ENCODE measurements around the gene ZBTB20.

Gene ZBTB20

DNA sequence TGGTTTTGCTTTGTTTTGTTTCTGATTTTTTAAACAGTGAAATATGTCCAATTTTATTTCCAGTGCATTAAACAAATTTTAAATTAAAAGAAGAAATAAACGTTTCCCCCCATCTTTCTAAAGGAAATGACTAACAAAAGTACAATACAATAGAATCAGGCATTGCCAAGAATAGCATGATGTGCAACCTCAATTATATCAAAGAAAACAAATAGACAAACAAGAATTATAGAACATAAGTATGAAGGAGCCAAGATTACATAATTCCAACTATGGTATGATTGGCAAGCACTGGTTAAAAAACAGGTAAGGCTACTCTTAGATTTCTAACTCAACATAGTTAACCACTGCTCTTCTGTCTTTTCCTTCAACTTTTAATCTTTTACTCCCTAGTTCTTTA is 826.8 kb downstream of the ZBTB20 start:
- H3K4me3 ChIP-seq (ENCODE audit: low read depth, low read length), result no peak overlapping the region

DNA sequence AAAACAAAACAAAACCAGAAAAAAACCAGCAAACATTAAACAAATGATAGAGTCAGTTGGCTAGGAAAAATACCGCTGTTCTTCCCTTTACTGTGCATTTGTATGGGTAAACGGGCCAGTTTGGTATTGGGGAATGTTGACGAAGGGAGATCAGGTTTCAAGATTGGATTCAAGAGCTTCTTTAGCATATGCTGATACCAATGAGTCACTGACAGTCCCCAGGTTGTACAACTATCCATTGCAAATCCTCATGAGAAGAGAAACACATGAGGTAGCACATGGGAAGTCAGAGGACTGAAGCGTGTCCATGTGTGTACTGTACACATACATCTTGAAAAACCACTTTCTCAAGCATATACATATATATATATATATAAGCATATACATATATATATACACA is 827.6 kb downstream of the ZBTB20 start:
- no peak overlapping the region for H3K4me3 ChIP-seq (ENCODE audit: low read depth, low read length)

DNA sequence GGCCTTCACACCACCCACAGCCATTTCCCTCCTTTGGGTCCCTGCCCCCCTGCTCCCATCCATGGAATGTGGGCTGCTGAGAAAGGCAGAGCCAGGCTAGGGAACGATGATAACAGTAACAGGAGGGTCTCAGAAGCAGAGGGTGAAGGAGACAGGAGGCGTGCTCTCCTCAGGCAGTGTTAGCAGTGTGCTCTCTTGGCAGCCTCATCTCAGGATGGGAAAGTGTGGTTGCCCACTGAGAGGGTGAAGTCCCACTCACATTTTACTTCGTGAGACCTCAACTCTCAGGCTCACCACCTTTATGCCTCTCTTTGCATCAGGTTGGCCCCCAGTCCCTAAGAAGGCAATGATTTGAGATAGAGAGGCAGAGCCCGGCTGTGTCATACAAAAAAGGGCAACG is 828.8 kb downstream of the ZBTB20 start:
- no peak overlapping the region for H3K4me3 ChIP-seq (ENCODE audit: low read depth, low read length)

DNA sequence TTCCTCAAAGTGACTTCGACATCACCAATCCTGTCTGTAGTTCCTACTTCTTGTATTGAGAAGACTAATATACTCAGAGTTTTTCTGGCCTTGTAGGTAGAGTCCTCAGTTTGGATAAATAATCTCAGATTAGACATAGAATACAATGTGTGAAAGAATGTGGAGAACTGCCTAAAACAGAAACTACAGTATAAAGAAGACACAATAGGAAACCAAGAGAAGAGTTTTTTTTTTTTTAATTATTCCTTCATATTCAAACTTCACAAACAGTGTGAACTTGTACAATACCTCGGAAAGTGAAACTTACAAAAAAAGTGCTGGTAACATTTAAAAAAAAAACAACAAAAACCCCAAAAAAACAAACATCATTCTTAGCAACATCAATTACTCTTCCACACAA is 832.8 kb downstream of the ZBTB20 start:
- H3K4me3 ChIP-seq (ENCODE audit: low read depth, low read length), result no peak overlapping the region

DNA sequence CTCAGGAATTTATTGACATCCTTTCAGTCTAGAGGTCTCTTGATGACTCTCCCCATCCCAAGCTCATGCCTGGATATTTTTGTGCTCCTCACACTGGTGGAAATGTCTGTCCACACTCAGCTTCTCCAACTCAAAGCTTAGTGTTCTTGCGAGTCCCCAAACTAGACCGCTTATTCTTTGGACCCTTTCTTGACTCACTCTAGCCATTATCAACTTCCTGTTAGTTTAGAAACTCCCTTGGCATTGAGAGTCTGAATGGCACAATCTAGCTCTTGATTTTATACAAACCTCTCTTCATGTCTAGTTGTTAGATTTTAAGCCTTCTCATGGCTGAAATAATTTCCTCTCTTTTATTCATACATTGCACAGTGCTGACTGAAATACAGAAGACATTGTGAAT is 833.7 kb downstream of the ZBTB20 start:
- no peak overlapping the region for H3K4me3 ChIP-seq (ENCODE audit: low read depth, low read length)

DNA sequence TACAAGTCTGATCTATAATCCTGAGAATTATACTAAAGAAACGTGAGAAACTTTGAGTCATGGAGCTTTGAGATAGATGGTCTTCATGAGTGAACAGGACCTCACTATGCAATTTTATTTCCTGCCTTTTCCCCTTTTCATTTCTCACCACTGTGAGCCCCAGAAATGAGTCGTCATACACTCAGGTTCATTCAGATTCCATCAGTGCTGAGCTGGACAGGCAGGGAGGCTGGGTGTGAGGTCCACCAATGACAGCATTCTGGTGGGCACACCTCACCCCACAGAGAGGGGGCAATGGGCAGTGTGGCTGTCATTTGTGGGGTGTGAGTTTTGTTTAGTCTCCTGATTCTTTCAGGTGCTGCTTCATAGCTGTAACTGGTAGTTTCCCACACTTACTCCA is 836.4 kb downstream of the ZBTB20 start:
- no peak overlapping the region for H3K4me3 ChIP-seq (ENCODE audit: low read depth, low read length)

DNA sequence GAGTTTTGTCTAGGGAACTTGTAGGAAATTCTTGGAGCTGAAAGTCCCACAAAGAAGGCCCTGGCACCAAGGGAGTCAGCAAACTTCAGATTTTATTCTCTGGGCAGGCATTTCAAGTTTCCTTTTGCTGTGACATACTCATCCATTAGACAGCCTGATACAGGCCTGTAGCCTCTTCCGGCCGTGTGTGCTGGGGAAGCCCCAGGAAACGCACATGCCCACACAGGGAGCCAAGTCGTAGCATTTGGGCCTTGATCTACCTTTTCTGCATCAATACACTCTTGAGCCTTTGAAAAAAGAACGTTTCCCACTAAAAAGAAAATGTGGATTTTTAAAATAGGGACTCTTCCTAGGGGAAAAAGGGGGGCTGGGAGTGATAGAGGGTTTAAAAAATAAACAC is 838.3 kb downstream of the ZBTB20 start:
- H3K4me3 ChIP-seq (ENCODE audit: low read depth, low read length), result no peak overlapping the region

DNA sequence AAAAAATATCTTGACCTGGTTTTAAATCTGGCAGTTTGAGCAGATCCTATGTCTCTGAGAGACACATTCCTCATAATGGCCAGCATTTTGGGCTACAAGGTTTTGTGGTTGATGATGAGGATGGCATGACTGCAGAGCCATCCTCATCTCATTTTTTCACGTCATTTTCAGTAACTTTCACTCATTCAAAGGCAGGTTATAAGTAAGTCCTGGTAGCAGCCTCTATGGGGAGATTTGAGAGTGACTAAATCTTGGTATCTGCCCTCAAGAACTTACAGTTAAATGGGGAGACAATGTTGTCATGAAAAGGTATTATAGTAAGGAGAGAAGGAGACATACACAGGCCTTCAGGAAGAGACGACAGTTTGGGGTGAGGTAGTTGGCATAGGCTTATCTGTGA is 838.7 kb downstream of the ZBTB20 start:
- H3K4me3 ChIP-seq (ENCODE audit: low read depth, low read length), result no peak overlapping the region

DNA sequence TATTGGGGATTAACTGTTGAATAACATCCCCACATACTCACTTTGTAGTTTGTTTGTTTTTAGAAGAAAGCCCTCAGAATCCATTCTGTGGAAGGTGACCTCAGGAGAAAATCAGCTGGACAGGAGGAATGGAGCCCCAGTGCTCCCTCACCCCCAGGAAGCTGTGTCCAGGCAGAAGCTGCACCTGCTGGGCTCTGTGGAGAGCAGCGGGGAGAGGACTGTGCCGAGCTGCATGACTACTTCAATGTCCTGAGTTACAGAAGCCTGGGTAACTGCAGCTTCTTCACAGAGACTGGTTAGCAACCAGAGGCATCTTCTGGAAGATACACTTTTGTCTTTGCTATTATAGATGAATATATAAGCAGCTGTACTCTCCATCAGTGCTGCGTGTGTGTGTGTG is 839.3 kb downstream of the ZBTB20 start:
- no peak overlapping the region for H3K4me3 ChIP-seq (ENCODE audit: low read depth, low read length)

DNA sequence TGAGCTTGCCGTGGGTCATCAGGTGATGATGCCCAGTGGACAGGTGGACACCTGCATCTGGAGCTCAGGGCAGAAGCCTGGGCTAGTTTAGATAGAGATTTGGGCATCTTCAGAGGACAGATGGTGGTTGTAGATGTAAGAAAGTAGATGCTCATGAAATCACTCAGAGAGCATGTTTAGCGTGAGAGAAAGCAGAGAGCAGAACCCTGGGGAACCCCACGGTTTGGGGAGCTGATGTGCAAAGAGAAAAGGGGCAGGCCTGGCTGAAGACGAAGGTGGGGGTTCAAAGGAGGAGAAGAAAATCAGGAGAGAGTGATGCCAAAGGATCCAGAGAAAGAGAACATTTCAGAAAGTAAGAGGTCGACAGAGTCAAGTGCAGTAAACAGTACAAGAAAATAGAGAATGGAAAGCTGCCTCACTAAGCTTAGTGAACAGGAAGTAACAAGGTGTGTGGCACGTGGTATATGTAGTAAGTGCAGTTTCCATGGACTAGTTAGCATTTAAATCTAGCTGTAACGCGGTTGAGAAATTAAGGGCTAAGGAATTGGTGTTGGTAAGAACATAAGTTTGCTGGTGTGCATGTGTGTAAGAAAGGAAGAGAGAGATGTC is 839.8 kb downstream of the ZBTB20 start:
- no peak overlapping the region for H3K4me3 ChIP-seq (ENCODE audit: low read depth, low read length)

DNA sequence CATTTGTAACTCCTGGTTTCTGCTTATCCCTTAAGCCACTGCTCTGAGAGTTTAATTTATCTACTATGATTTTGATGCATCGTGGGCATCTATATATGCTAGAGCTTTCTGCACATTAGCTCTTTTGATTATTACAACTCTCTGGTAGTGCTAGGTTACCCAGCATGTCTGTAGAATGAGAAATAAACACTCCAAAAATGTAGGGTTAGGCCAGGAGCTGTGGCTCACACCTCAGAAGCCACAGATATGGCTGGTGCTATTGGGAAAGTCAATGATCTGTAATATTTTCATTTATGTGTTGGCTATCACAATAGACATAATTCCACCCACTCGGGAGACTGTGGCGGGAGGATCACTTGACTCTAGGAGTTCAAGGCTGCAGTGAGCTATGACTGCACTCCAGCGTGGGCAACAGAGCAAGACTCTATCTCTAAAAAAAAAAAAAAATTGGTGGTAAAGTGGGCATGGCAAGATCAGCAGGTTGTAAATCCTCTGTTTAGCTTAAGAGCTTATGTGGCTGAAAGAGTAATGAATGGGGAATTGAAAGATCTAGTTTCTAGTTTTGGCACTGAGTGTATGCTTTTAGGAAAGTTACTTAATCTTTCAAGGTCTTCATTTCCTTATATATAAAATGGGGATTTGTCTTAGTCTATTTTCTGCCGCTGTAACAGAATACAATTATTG is 847.0 kb downstream of the ZBTB20 start:
- H3K4me3 ChIP-seq (ENCODE audit: low read depth, low read length), result no peak overlapping the region

DNA sequence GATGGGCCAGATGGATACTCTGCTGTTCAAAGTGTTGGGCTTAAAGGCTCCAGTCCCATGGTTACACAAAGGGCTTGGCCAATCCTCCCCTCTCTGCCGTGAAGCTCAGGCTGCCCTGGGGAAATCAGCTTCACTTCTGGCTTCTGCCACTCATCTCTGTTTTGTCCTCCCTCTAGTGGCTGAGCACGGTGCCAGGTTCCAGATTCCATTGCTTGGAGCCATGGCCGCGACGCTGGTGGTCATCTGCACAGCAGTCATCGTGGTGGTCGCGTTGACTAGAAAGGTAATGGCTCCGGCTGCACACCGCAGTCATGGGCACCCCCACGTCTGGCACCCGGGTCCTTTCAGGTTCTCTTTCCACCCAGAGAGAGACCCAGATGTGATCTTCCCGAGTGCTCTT is 847.7 kb downstream of the ZBTB20 start:
- no peak overlapping the region for H3K4me3 ChIP-seq (ENCODE audit: low read depth, low read length)

DNA sequence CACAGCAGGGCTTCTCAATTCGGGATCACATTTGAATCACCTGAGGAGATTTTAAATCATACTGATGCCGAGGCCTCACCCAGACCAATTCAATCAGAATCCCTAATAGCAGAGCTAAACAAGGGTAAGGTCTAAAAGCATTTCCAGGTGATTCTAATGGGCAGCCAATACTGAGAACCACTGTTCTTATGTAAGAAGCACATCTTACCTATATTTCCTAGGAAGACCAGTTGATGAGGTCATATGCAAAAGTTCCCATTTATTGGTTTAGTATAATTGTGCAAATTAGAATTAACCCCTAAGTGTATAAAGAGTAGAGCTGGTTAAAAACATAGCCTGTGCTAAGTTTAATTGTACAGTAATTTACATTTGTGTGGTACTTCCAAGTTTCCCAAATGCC is 851.1 kb downstream of the ZBTB20 start:
- no peak overlapping the region for H3K4me3 ChIP-seq (ENCODE audit: low read depth, low read length)

DNA sequence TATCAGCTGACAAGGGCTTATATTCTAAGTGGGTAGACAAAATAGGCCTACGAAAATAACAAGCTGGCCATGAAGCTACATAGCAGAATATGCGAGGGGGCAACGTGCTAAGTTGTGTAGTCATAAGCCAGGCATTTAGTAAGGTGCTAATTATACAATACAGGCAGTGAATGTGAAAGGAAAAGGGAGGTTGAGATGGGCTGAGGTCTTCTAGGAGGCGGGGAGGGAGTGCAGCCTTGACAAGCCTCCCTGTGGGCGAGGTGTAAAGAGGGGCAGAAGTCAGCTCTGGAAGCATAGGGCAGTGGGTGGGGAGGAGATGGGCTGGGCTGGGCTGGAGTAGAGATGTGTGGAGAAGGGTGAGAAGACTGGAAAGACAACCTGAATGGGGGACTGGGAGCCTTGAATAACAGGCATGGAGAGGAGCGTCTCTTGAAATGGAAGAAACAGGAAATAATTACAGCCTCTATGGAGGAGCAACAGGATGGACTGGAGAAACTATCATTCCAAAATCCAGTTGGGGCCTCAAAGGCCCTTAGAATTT is 852.1 kb downstream of the ZBTB20 start:
- no peak overlapping the region for H3K4me3 ChIP-seq (ENCODE audit: low read depth, low read length)

DNA sequence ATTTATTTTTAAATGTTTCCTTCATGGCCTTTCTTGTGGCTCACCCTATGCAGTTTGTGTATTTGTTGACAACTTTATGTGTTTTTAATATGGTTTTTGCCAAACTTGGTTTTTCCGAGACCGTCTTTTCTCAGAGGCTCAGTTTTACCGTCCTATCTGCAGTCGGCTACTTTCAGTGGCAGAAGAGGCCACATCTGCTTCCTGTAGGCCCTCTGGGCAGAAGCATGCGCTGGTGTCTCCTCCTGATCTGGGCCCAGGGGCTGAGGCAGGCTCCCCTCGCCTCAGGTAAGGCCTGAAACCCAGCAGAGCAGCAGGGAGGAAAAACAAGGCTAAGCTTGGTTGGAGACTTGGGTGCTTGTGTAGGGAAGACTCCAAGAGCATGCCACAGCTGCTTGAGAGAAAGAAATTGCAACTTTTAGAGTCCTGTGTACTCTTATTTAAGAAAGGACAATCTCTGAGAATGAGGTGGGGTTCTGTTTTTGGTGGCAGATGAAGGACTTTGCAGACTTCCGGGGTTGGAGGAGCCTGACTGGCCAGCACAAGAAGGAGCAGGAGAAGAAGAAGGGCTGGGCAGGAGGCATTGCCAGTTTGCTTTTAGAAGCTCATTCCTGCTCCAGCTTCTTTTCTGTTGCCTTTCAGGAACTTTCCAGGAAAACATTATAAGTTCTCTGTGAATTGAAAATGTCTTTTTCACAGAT is 853.1 kb downstream of the ZBTB20 start, which contains the start of gene TIGIT:
TIGIT (plus strand) TSS at position 191 of the 698 bp plus-strand sequence; CDS start at position 225, 34 bp downstream.
- no peak within 1 kb of the TSS for H3K4me3 ChIP-seq (ENCODE audit: low read depth, low read length)

DNA sequence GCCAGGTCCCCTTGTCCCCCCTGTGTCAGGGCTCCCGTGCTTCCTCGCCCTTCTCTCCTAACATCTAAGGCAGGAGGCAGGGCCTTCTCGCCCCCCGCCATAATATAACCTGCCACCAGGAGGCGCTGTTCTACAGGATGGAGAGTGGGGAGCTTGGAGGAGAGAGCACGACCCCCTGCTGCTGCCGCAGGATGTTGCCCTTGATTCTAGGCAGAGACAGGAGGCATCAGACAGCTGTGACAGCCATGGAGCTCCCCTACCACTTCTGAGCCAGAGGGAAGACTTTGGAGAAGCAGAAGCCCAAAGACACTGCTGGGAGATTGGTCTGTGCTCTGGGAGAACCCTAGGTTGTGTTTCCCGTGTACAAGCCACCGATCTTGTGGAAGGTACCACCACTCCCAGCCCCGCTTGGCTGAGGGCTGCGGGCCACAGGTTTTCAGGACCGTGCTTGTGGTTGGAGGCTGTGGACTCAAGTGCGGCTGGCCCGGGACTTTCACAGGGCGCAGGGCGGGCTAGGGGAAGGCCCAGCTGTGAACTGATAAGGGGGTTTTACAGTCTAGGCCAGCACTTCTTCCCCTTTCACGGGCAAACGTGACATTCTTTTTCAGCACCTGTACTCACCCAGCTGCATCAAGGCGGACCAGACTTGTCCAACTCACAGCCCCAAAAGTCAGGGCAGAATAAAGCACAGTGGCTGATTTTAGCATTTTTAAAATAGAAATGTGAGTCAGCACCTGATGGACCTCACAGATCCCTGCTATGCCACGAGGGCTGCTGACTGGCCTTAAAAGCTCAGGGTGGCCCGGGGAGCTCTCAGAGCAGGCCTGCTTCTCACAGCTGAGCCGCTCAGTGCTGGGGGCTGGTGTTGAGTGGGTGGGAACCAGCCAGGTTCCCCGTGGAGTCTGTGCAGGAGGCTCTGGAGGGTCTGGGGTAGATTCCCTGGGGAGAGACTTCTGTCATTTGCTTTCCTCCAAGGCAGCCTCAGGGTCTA is 855.9 kb downstream of the ZBTB20 start:
- H3K4me3 ChIP-seq (ENCODE audit: low read depth, low read length), result no peak overlapping the region

DNA sequence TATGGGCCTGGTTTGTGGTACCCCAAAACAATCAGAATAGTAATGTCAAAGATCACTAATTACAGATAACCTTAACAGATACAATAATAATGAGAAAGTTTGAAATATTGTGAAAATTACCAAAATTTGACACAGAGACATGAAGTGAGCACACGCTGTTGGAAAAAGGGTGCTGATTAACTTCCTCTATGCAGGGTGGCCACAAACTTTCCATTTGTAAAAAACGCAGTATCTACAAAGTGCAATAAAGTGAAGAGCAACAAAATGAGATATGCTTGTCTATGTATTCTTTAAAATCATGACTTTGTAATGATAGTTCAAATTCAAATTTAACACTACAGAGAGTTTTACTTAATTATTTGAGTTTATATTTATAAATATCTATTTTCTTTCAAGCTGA is 860.8 kb downstream of the ZBTB20 start:
- no peak overlapping the region for H3K4me3 ChIP-seq (ENCODE audit: low read depth, low read length)

DNA sequence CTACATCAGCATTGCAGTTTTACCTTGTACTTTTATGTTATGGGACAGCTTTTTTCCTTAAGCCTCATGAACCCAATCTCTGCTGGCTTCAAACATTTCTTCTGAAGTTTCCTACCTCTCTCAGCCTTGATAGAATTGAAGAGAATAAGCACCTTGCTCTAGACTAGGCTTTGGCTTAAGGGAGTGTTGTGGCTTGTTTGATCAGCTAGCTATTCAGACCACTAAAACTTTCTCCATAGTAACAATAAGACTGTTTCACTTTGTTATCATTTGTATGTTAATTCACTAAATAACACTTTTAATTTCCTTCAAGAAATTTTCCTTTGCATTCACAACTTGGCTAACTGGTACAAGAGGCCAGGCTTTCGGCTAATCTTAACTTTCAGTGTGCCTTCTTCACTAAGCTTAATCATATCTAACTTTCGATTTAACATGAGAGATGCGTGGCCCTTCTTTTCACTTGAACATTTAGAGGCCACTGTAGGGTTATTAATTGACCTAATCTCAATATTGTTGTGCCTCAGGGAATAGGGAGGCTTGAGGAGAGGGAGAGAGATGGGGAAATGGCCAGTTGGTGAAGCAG is 861.3 kb downstream of the ZBTB20 start:
- H3K4me3 ChIP-seq (ENCODE audit: low read depth, low read length), result no peak overlapping the region

DNA sequence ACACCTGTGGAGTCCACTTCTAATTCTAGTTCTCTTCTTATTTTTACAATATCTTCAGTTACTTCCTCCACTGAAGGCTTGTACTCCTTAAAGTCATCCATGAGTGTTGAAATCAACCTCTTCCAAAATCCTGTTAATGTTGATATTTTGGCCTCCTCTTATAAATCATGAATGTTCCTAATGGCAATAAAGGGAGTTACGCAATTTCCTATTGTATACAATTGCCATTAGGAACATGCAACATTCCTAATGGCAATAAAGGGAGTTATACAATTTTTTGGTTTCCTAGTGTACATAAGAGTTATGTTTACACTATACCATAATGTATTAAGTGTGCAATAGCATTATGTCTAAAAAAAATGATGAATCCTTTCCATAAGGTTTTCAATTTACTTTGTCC is 862.4 kb downstream of the ZBTB20 start:
- no peak overlapping the region for H3K4me3 ChIP-seq (ENCODE audit: low read depth, low read length)
